NCI-H146 (cell line): Measurements from ENCODE around the gene UQCRHL.

Source experiments
- DNase-seq: peaks from one replicate; lab custom pipeline; 2025; lab: John Stamatoyannopoulos, UW

The UQCRHL gene

GRCh38 chr1:15757575-15758342, 49.7 kb downstream of the UQCRHL start:
- peak; percentile 17 for DNase-seq
